ENCODE results near the gene NET1.

GRCh38 chr10:5476918-5477525, 64.7 kb downstream of the NET1 start:
- TF ChIP-seq, protein P1, sequence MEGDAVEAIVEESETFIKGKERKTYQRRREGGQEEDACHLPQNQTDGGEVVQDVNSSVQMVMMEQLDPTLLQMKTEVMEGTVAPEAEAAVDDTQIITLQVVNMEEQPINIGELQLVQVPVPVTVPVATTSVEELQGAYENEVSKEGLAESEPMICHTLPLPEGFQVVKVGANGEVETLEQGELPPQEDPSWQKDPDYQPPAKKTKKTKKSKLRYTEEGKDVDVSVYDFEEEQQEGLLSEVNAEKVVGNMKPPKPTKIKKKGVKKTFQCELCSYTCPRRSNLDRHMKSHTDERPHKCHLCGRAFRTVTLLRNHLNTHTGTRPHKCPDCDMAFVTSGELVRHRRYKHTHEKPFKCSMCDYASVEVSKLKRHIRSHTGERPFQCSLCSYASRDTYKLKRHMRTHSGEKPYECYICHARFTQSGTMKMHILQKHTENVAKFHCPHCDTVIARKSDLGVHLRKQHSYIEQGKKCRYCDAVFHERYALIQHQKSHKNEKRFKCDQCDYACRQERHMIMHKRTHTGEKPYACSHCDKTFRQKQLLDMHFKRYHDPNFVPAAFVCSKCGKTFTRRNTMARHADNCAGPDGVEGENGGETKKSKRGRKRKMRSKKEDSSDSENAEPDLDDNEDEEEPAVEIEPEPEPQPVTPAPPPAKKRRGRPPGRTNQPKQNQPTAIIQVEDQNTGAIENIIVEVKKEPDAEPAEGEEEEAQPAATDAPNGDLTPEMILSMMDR (IDR thresholded peaks at IDR 0.05), result no peak
- TF ChIP-seq POLR2A (IDR thresholded peaks at IDR 0.05), result no peak
